Endodermal cell (in vitro differentiated cells): ENCODE measurements around the gene CCDC15. TPM values are rescaled to one million over a fixed set of nuclear protein-coding genes. Genes with fewer than 3 reads are reported as not detected.

ENCODE experiments used
- DNase-seq: peaks from one replicate; pipeline ENCODE4 v3.0.0-alpha.2; 2017
- H3K27ac ChIP-seq: 2 replicates; pipeline ENCODE4 v1.5.1; 2013; ENCODE audit warnings: mild to moderate bottlenecking, low read depth, low read length, moderate library complexity
- H3K27me3 ChIP-seq: 2 replicates; pipeline ENCODE4 v1.6.1; 2013; ENCODE audit warnings: mild to moderate bottlenecking, low read length, moderate library complexity; ENCODE audit not compliant: insufficient read depth, control insufficient read depth, poor library complexity, severe bottlenecking
- H3K36me3 ChIP-seq: 2 replicates; pipeline ENCODE4 v1.7.0; 2013; ENCODE audit warnings: mild to moderate bottlenecking, low read length, moderate library complexity; ENCODE audit not compliant: control insufficient read depth, insufficient read depth
- H3K4me1 ChIP-seq: one replicate; pipeline ENCODE4 v1.7.0; 2013; ENCODE audit warnings: low read length; ENCODE audit not compliant: control insufficient read depth, insufficient read depth
- H3K4me3 ChIP-seq: 2 replicates; pipeline ENCODE4 v1.5.1; 2013; ENCODE audit warnings: mild to moderate bottlenecking, low read length, moderate library complexity
- H3K9ac ChIP-seq: 2 replicates; pipeline ENCODE4 v1.6.1; 2013; ENCODE audit warnings: mild to moderate bottlenecking, low read length, moderate library complexity; ENCODE audit not compliant: poor library complexity, severe bottlenecking; ENCODE audit errors: extremely low read depth
- H3K9me3 ChIP-seq: 2 replicates; pipeline ENCODE4 v1.6.1; 2013; ENCODE audit warnings: mild to moderate bottlenecking, low read length, moderate library complexity; ENCODE audit not compliant: control insufficient read depth
- H3K27ac Mint-ChIP-seq: 2 replicates; pipeline ENCODE4 v1.8.0; 2020; ENCODE audit warnings: mixed read lengths
- H3K27me3 Mint-ChIP-seq: 2 replicates; pipeline ENCODE4 v1.8.0; 2021; ENCODE audit warnings: mild to moderate bottlenecking, mixed read lengths; ENCODE audit not compliant: insufficient read depth
- H3K36me3 Mint-ChIP-seq: 2 replicates; pipeline ENCODE4 v1.8.0; 2020; ENCODE audit warnings: low read depth, mixed read lengths
- H3K4me1 Mint-ChIP-seq: 2 replicates; pipeline ENCODE4 v1.8.0; 2020; ENCODE audit warnings: mixed read lengths
- H3K4me3 Mint-ChIP-seq: 2 replicates; pipeline ENCODE4 v1.8.0; 2020; ENCODE audit warnings: mild to moderate bottlenecking, moderate library complexity, mixed read lengths
- H3K9me3 Mint-ChIP-seq: 2 replicates; pipeline ENCODE4 v1.8.0; 2020; ENCODE audit warnings: mild to moderate bottlenecking, mixed read lengths
- CTCF ChIP-seq: fragments of 200-600 bp; sonication (generic); conservative IDR thresholded peaks from 2 replicates; pipeline ENCODE4 v1.5.0; 2021; ENCODE audit warnings: antibody characterized with exemption, mild to moderate bottlenecking
- WGBS, 2 experiments: methylation state at CpG; one replicate each; pipeline versions ENCODE4 v1.1.5 to v1.1.7; 2013; ENCODE audit warnings: missing lambda C conversion rate in 2 of 2, mixed read lengths in 1 of 2; ENCODE audit not compliant: insufficient coverage in 1 of 2, insufficient read length in 1 of 2; 5-methylcytosine and 5-hydroxymethylcytosine counted together
- total RNA-seq, 2 donors: library from RNA; stranded (reverse); fragmentation: NEBNext Ultra II Directional in 1 of 2; extraction: Animal tissue kit (Norgen Biotek cat#: 25700) in 1 of 2; gene quantifications; 2 replicates in 1 of 2; 3 replicates in 1 of 2; pipeline ENCODE4 v1.2.1, GENCODE V29; 2021

Gene CCDC15
- total RNA-seq, 2 donors from 2014 or later, result 3.3 TPM

- Histone ChIP-seq H3K27me3 (no peaks in the 10 kb centered on the region), H3K4me3 (no peak overlapping the region), H3K27ac (no peak overlapping the region), H3K4me1 (no peaks in the 10 kb centered on the region), H3K36me3 (no peaks in the 10 kb centered on the region), H3K9ac (no peak overlapping the region), H3K9me3 (no peaks in the 10 kb centered on the region)
- H3K4me3 Mint-ChIP-seq, result no peak overlapping the region
- no peak for TF ChIP-seq CTCF
- peaks cover 2% of the 10 kb centered on the region for H3K4me1 Mint-ChIP-seq
- no peak overlapping the region for H3K27ac Mint-ChIP-seq
- peak; percentile 64 for DNase-seq
- H3K36me3 Mint-ChIP-seq, result no peaks in the 10 kb centered on the region
- H3K27me3 Mint-ChIP-seq, result peaks cover 8% of the 10 kb centered on the region
- no peaks in the 10 kb centered on the region for H3K9me3 Mint-ChIP-seq
- 77 to 91% methylated on average over 10 to 14 of the region's 14 CpGs for WGBS, 2 experiments
Observed at GRCh38 chr11:125081098-125081798, 127.2 kb downstream of the CCDC15 start.

- no peaks in the 10 kb centered on the region for H3K4me1 ChIP-seq
- H3K27ac ChIP-seq, result no peak overlapping the region
- H3K4me3 Mint-ChIP-seq, result no peak overlapping the region
- TF ChIP-seq CTCF, result no peak
- no peak overlapping the region for H3K27ac Mint-ChIP-seq
- no peaks in the 10 kb centered on the region for H3K9me3 ChIP-seq
- no peak for DNase-seq
- H3K9ac ChIP-seq, result no peak overlapping the region
- no peaks in the 10 kb centered on the region for H3K36me3 ChIP-seq
- 87% methylated on average over 5 of the region's 5 CpGs; no CpG with 5 or more reads in 1 of the 2 experiments for WGBS, 2 experiments
- H3K27me3 Mint-ChIP-seq, result peaks cover 8% of the 10 kb centered on the region
- H3K9me3 Mint-ChIP-seq, result no peaks in the 10 kb centered on the region
- H3K4me1 Mint-ChIP-seq, result peaks cover 2% of the 10 kb centered on the region
- no peaks in the 10 kb centered on the region for H3K36me3 Mint-ChIP-seq
- no peaks in the 10 kb centered on the region for H3K27me3 ChIP-seq
- no peak overlapping the region for H3K4me3 ChIP-seq
Observed at GRCh38 chr11:125082040-125082439, 128.0 kb downstream of the CCDC15 start.

- Mint-ChIP-seq H3K4me3 (no peak overlapping the region), H3K9me3 (no peaks in the 10 kb centered on the region), H3K36me3 (no peaks in the 10 kb centered on the region), H3K27ac (no peak overlapping the region), H3K27me3 (peaks cover 8% of the 10 kb centered on the region), H3K4me1 (peaks cover 2% of the 10 kb centered on the region)
- DNase-seq, result peak; percentile 37
- H3K9me3 ChIP-seq, result no peaks in the 10 kb centered on the region
- no peak overlapping the region for H3K4me3 ChIP-seq
- no peak for TF ChIP-seq CTCF
- H3K27me3 ChIP-seq, result no peaks in the 10 kb centered on the region
- no peaks in the 10 kb centered on the region for H3K4me1 ChIP-seq
- no peaks in the 10 kb centered on the region for H3K36me3 ChIP-seq
- WGBS, 2 experiments, result 83 to 84% methylated on average over 7 to 10 of the region's 10 CpGs
- H3K27ac ChIP-seq, result no peak overlapping the region
- no peak overlapping the region for H3K9ac ChIP-seq
Observed at GRCh38 chr11:125082611-125083311, 128.8 kb downstream of the CCDC15 start.
